ENCODE data around the gene TMC1.
A peak's percentile ranks its signal among the peaks of the same experiment; 100 is the strongest.

TMC1 gene

GRCh38 chr9:72687331-72687730 is 165.9 kb downstream of the TMC1 start:
- DNase-seq, result no peak

DNA sequence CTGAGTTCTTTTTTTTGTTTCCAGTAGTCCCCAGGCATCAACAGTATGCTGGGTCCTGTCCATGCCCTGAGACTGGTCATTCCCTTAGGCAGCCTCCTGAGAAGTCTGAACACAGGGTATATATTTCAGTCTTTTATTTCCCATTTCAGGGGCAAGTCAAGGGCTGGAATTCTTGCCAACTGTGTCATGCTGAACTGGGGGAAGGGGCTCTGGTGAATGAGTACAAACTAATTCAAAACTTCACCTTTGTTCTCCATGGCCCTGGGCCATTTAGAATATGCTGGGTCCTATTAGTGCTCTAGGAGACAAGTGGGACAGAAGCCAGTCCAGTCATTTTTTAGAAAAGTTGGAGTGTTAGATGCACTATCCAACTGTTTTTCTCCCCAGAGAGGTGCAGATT is 170.3 kb downstream of the TMC1 start:
- no peak for DNase-seq

DNA sequence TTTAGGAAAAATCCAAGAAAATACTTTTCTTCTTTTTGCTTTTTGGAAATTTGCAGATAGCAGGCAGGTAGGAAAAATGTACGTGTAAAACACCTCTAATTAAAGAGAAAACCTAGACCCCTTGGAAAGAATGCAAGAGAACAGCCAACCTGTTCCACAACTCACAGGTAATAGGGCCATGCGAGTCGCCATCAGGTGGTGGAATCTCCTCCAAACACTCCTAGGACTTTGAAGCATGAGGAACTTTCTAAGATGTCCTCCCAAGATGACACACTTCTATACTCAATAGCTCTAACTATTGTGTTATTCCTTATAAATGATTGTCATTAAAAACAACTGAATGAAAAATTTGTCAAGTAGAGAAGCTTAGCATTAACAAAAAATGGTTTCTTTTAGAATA is 174.0 kb downstream of the TMC1 start:
- DNase-seq, result no peak

GRCh38 chr9:72696511-72696910 is 175.1 kb downstream of the TMC1 start:
- no peak for DNase-seq

GRCh38 chr9:72701510-72701909 is 180.1 kb downstream of the TMC1 start:
- no peak for DNase-seq

DNA sequence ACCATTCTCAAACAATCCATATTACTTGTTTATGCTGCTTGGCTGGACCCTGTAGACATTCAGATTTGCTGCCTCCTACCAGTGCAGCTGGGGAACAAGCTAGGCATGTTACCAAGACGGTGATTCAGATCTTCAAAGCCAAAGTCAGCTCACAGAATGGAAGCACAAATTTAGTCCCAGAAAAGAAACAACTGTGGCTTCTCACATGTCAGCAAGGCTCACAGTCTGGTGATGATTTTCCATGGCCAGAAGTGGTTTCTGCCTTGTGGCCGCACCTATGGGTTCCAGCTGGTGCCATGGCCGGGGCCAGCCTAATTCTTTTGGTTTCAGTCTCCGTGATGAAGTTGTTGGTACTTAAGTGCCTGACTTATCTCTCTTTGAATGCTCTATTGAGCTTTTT is 182.2 kb downstream of the TMC1 start:
- DNase-seq, result no peak

DNA sequence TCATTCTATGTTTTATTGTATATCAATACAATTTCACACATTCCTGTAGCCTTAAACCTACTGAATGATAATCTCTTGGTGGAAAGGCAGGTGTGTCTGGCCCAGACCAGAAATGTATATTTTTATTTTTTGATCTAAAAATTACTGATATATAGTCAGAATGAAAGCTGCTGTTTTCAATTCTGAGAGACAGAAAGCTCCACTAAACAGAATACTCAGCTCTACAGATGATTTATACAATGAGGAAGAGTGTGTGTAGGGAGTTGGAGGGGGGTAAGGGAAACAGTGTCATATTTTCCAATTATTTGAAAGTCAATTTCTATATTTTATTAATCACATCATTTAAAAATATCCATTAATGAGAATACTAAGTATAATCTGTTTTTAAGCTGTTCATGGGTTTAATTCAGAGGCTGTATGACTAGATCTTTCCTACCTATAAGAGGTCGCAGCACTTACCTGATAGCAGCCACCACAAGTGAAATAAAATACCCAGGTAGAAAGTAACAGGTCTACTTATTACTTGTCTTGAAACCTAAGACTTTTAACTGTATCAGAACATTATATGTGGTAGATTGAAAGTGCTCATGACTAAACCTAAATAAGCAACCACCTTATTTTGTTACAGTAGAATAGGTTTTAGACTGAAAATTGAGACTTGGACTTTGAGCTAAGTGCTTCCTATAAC is 183.4 kb downstream of the TMC1 start:
- no peak for DNase-seq

GRCh38 chr9:72718503-72718902 is 197.1 kb downstream of the TMC1 start:
- DNase-seq, result no peak

DNA sequence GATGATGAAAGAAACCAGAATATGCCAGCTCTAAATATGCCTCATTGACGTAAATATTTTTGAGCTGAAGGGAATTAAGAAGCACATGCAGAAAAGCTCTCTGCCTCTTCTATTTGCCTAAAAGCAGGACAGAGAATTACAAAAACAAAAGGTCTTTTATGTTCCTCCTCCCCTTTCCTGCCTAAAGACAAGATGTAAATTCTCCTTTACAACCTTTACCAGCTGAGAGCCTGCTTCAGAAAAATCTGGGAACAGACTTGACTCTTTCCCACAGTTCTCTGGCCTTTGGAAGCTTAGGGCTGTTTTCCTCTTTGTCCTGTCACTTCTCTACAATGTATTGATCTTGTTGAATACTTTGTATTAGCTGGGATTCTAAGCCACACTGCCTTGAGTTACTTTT is 199.7 kb downstream of the TMC1 start:
- no peak for DNase-seq

- no peak for DNase-seq
These were observed 205.5 kb downstream of the TMC1 start for GRCh38 chr9:72726947-72727346.

GRCh38 chr9:72728031-72728770 is 206.8 kb downstream of the TMC1 start:
- no peak for DNase-seq

DNA sequence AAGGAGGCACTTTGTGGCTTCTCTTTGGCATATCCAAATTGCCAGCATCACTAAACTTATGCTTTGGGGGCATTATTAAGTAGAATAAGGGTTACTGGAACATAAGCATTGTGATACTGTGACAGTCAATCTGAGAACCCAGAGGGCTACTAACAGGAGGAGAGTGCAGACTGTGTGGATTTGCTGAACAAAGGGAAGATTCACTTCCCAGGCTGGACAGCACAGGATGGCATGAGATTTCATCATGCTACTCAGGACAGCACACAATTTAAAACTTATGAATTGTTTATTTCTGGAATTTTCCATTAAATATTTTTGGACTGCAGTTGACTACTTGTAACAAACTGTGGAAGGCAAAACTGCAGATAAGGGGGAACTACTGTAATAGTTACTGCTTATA is 212.5 kb downstream of the TMC1 start:
- DNase-seq, result no peak

DNA sequence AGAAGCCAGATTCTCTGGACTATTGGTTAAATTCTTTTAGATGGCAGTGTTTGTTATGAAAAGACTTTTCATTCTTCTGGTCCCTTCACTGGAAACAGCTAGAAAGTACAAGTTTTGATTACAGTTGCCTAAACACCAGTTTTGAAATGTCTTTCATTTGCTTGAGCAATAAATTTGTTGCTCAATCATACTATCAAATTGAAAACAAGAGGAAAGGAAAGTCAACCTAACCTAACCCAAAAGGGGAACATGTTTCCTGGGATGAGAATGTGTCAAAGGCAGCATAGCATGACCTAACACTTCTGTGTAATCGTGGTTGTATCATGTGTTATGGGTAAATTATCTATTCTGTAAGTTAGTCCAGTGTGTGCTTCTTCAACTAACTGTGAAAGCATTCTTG is 213.2 kb downstream of the TMC1 start:
- DNase-seq, result peak; percentile 10

- no peak for DNase-seq
These were observed 222.4 kb downstream of the TMC1 start for GRCh38 chr9:72743836-72744235.

- DNase-seq, result no peak
These were observed 227.9 kb downstream of the TMC1 start for GRCh38 chr9:72749276-72749675.

GRCh38 chr9:72751541-72751940 is 230.1 kb downstream of the TMC1 start:
- DNase-seq, result no peak

- DNase-seq, result no peak
These were observed 232.0 kb downstream of the TMC1 start for GRCh38 chr9:72753266-72753893.

DNA sequence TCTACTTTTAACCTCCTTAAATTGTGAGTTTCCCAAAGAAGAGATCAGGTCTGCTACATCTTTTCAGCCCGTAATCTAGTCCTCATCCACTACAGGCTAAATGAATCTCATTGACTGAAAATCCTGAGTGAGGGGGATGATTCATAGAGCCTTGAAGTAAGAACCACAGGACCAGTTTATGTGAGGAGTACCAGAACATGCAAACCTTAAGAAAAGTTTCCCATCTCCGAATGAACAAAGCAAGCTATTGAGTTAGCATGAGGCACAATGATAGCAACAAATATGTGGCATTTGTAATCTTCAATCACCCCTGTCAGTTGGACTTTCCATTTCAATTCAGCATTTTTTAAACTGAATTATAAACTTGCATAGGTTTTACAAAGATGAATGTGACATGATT is 234.4 kb downstream of the TMC1 start:
- no peak for DNase-seq

DNA sequence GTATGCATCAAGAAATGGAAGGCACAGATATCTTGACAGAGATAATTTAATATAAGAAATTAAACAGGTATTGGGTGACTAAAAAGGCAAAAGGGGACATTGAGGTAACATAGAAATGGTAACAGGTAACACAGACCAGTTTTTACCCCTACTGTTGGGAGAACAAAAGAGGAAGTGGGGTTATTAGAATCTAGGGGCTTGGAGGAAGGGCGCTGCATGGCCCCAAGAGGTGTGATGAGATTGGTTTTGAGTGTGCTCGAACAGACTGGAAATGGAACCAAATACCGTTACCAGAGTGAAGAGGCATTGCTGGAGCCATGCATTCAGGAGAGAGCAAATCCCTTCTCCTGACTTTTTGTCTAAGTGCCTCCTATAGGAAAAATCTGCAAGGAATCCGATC is 237.5 kb downstream of the TMC1 start:
- DNase-seq, result no peak

DNA sequence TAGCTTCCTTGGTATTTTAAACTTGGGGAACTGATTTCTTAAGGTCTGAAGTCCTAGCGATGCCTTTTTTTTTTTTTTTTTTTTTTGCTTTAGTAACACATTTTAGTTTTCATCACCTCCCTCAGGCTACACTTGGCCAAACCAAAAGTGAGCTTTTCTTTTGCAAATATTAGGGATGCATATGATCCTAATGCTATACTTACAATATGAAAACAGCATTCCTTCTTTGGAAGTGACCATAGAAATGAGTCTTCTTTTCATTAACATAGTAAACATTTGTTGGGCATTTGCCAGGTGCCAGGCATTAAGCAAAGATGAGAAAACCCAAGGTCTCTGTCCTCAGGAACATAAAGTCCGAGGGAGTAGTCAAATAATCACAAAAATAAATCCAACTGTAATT is 241.6 kb downstream of the TMC1 start:
- no peak for DNase-seq

DNA sequence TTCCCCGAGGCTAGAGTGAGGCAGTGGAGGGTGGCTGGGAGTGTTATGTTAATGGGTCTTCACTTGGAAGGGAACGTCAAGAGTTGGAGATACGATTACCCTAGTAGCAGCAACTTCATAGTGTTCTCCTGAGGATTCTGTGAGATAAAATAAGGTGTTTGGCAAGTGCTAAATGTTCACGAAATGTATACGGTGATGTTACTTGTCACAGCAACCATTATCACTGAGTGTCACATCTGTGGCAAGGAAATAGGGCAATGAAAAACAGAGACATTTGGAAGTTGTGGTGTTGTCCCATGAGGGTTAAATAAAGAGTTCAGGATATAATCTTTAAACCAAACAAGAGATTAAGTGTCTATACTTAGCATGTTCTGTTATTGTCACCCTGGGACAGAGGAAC is 248.1 kb downstream of the TMC1 start:
- no peak for DNase-seq

GRCh38 chr9:72772661-72773060 is 251.3 kb downstream of the TMC1 start:
- DNase-seq, result no peak

DNA sequence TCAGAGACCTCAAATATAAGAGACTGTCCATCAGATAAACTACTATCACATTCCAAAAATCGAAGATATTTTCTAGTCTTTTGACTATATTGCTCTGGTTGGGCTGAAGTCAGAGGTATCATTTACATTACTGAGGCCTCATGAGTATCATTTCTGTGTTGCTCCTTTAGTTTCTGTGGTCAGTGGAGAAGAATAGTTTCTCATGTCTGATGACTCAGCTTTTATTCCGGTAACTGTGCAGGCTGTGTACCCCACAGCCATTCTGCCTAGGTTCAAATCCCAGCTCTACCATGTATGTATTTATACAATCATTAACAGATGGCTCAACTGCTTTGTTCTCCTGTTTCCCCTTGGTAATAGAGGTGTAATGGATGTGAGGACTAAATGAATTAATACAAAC is 252.2 kb downstream of the TMC1 start:
- no peak for DNase-seq

GRCh38 chr9:72775570-72775969 is 254.2 kb downstream of the TMC1 start:
- DNase-seq, result no peak
